Smooth muscle cell of the pulmonary artery (primary cell): ENCODE results near the gene RAB5B. TPM values are rescaled to one million over a fixed set of nuclear protein-coding genes. Genes with fewer than 3 reads are reported as not detected.

Experiments used
- total RNA-seq: library from RNA; depleted of rRNA; stranded (reverse); fragments of >200 nt; gene quantifications from 2 replicates; pipeline ENCODE4 v1.2.3, GENCODE V29; 2014

RAB5B gene
- total RNA-seq = 64.1 and 80.2 TPM in 2 replicates

GRCh38 chr12:55973599-55974307 lies at the start of gene RAB5B:
TSS of gene RAB5B (plus strand) at chr12:55974078. CDS start at chr12:55986961, 12,883 bp downstream.

GRCh38 chr12:55927588-55928502 lies 46.0 kb upstream of the RAB5B start, which contains the start of gene PYM1:
TSS of gene PYM1 (minus strand) at chr12:55927894. CDS start at chr12:55927761, 133 bp downstream.

GRCh38 chr12:55930771-55931316 lies 43.0 kb upstream of the RAB5B start, which contains the start of gene DGKA:
TSS of gene DGKA (plus strand) at chr12:55931162. CDS start at chr12:55936504, 5,342 bp downstream.

GRCh38 chr12:55965941-55966407 lies 7.9 kb upstream of the RAB5B start, which contains the start of gene PMEL:
TSS of gene PMEL (minus strand) at chr12:55966042. CDS start at chr12:55966011, 31 bp downstream.

GRCh38 chr12:55966408-55967281 lies 7.2 kb upstream of the RAB5B start, which contains the start of gene CDK2:
TSS of gene CDK2 (plus strand) at chr12:55966830. CDS start at chr12:55967009, 179 bp downstream.

GRCh38 chr12:55996715-55997534 lies 23.0 kb downstream of the RAB5B start, which contains the start of gene SUOX:
TSS of gene SUOX (plus strand) at chr12:55997276. CDS start at chr12:56002222, 4,946 bp downstream.

GRCh38 chr12:56020423-56021184 lies 46.7 kb downstream of the RAB5B start, which contains the start of gene IKZF4:
TSS of gene IKZF4 (plus strand) at chr12:56021043. CDS start at chr12:56021494, 451 bp downstream.

GRCh38 chr12:56041552-56042429 lies 67.9 kb downstream of the RAB5B start, which contains the start of gene RPS26:
TSS of gene RPS26 (plus strand) at chr12:56041918. CDS start at chr12:56042167, 249 bp downstream.

Other genes starting within 250 kb of the RAB5B start
- gene CD63, start 245.1 kb upstream of the RAB5B start, total RNA-seq = 1,787 and 2,090 TPM in 2 replicates
- 12.2 and 15.3 TPM in 2 replicates for gene GDF11, start 231.0 kb upstream of the RAB5B start, total RNA-seq
- gene SARNP, start 156.4 kb upstream of the RAB5B start, total RNA-seq = 44.2 and 48.0 TPM in 2 replicates
- 27.8 and 30.4 TPM in 2 replicates for gene ORMDL2, start 156.0 kb upstream of the RAB5B start, total RNA-seq
- 54.3 and 56.2 TPM in 2 replicates for gene DNAJC14, start 144.5 kb upstream of the RAB5B start, total RNA-seq
- gene MMP19, start 131.1 kb upstream of the RAB5B start, total RNA-seq = 5.8 and 16.2 TPM in 2 replicates
- 18.1 and 19.2 TPM in 2 replicates for gene PYM1, start 46.2 kb upstream of the RAB5B start, total RNA-seq
- gene DGKA, start 42.9 kb upstream of the RAB5B start, total RNA-seq = 62.4 and 86.8 TPM in 2 replicates
- 0.65 and 0.76 TPM in 2 replicates for gene PMEL, start 8.0 kb upstream of the RAB5B start, total RNA-seq
- 8.9 and 20.2 TPM in 2 replicates for gene CDK2, start 7.2 kb upstream of the RAB5B start, total RNA-seq
- gene SUOX, start 23.2 kb downstream of the RAB5B start, total RNA-seq = 12.6 and 13.0 TPM in 2 replicates
- 2.4 and 2.7 TPM in 2 replicates for gene IKZF4, start 47.0 kb downstream of the RAB5B start, total RNA-seq
- gene RPS26, start 67.8 kb downstream of the RAB5B start, total RNA-seq = 30.0 and 59.0 TPM in 2 replicates
- 0.10 and 0.52 TPM in 2 replicates for gene ERBB3, start 106.1 kb downstream of the RAB5B start, total RNA-seq
- gene PA2G4, start 130.5 kb downstream of the RAB5B start, total RNA-seq = 82.9 and 117 TPM in 2 replicates
- gene RPL41, start 142.6 kb downstream of the RAB5B start, total RNA-seq = 1,763 and 2,202 TPM in 2 replicates
- 5.3 and 5.5 TPM in 2 replicates for gene ZC3H10, start 144.2 kb downstream of the RAB5B start, total RNA-seq
- gene ESYT1, start 154.2 kb downstream of the RAB5B start, total RNA-seq = 237 and 257 TPM in 2 replicates
- 56.4 and 58.6 TPM in 2 replicates for gene MYL6B, start 178.5 kb downstream of the RAB5B start, total RNA-seq
- gene MYL6, start 184.3 kb downstream of the RAB5B start, total RNA-seq = 850 and 1,190 TPM in 2 replicates
- 55.4 and 57.7 TPM in 2 replicates for gene SMARCC2, start 215.4 kb downstream of the RAB5B start, total RNA-seq
- gene RNF41, start 247.8 kb downstream of the RAB5B start, total RNA-seq = 154 and 182 TPM in 2 replicates